ENCODE data around the gene FGGY.

DNA sequence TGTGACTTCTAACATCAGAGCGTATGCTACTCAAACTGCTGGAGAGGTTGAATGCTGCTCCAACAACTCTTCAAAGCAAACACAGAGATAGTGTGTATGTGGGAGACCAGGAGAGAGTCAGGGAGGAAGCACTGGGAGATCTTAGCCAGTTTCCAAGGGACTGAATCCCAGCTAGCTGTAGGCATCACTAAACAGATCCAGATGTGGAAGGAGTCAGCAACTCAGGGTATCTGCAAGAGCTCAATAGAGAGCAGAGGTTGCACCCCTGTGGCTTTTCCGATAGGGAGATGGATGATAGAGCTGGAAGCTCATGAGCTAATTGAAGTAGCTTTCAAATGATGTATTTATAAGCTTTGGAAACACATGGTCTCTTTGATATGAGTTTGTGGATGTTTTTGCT is 349.0 kb downstream of the FGGY start:
- TF ChIP-seq, protein P1, sequence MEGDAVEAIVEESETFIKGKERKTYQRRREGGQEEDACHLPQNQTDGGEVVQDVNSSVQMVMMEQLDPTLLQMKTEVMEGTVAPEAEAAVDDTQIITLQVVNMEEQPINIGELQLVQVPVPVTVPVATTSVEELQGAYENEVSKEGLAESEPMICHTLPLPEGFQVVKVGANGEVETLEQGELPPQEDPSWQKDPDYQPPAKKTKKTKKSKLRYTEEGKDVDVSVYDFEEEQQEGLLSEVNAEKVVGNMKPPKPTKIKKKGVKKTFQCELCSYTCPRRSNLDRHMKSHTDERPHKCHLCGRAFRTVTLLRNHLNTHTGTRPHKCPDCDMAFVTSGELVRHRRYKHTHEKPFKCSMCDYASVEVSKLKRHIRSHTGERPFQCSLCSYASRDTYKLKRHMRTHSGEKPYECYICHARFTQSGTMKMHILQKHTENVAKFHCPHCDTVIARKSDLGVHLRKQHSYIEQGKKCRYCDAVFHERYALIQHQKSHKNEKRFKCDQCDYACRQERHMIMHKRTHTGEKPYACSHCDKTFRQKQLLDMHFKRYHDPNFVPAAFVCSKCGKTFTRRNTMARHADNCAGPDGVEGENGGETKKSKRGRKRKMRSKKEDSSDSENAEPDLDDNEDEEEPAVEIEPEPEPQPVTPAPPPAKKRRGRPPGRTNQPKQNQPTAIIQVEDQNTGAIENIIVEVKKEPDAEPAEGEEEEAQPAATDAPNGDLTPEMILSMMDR (IDR thresholded peaks at IDR 0.05; ENCODE audit: extremely low read depth in 1 of 2, insufficient read depth in 1 of 2, low read depth in 1 of 2, low read length in 2 of 2), result no peak
- no peak for TF ChIP-seq POLR2AphosphoS5 (IDR thresholded peaks at IDR 0.05; ENCODE audit: insufficient read depth, low read depth, low read length)
- TF ChIP-seq EZH2 (IDR thresholded peaks at IDR 0.05; ENCODE audit: borderline replicate concordance, low read depth, low read length, severe bottlenecking), result no peak
- TF ChIP-seq POLR2A (IDR thresholded peaks at IDR 0.05; ENCODE audit: low read depth, low read length), result no peak
- TF ChIP-seq GATA2 (IDR thresholded peaks at IDR 0.05; ENCODE audit: insufficient read depth, insufficient read length, low read depth, low read length), result no peak
- no peak for TF ChIP-seq MYC (IDR thresholded peaks at IDR 0.05; ENCODE audit: low read depth, low read length)
- TF ChIP-seq, protein P2, sequence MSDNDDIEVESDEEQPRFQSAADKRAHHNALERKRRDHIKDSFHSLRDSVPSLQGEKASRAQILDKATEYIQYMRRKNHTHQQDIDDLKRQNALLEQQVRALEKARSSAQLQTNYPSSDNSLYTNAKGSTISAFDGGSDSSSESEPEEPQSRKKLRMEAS (IDR thresholded peaks at IDR 0.05; ENCODE audit: insufficient read depth, insufficient read length), result no peak
- no peak for TF ChIP-seq FOS (IDR thresholded peaks at IDR 0.05; ENCODE audit: borderline replicate concordance, insufficient read depth, low read length)

Measured in endothelial cell of umbilical vein (primary cell).